Measurements from ENCODE around the gene ACRBP.

DNA sequence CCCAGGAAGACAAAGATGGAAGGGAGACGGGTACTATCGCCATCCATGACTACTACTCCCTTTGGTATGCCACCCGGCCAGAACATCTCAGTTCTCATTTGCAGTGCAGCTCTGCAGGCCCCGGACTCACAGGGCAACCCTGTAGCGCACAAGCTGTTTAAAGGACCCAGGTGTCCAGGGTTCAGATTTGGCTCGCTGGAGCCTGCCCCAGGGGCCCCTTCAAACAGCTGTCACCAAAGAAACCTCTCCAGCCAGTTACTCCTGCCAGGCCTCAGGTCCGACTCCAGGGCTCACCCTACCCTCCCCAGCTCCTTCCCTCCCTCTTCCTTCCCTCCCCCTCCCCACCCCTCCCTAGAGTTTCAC lies 34.6 kb downstream of the ACRBP start:
- TF ChIP-seq, protein P1, sequence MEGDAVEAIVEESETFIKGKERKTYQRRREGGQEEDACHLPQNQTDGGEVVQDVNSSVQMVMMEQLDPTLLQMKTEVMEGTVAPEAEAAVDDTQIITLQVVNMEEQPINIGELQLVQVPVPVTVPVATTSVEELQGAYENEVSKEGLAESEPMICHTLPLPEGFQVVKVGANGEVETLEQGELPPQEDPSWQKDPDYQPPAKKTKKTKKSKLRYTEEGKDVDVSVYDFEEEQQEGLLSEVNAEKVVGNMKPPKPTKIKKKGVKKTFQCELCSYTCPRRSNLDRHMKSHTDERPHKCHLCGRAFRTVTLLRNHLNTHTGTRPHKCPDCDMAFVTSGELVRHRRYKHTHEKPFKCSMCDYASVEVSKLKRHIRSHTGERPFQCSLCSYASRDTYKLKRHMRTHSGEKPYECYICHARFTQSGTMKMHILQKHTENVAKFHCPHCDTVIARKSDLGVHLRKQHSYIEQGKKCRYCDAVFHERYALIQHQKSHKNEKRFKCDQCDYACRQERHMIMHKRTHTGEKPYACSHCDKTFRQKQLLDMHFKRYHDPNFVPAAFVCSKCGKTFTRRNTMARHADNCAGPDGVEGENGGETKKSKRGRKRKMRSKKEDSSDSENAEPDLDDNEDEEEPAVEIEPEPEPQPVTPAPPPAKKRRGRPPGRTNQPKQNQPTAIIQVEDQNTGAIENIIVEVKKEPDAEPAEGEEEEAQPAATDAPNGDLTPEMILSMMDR (IDR thresholded peaks at IDR 0.05), result no peak
- no peak for TF ChIP-seq POLR2A (IDR thresholded peaks at IDR 0.05)
